Glomerular endothelial cell (primary cell): ENCODE measurements around the gene TTC9. TPM values are rescaled to one million over a fixed set of nuclear protein-coding genes. Genes with fewer than 3 reads are reported as not detected.

Experiments used
- DNase-seq: peaks from one replicate; pipeline ENCODE4 v3.0.0-alpha.2; 2011; ENCODE audit warnings: low read depth, low spot score; ENCODE audit errors: extremely low read depth
- total RNA-seq: library from RNA; depleted of rRNA; stranded (reverse); fragments of >200 nt; gene quantifications from 2 replicates; pipeline ENCODE4 v1.2.3, GENCODE V29; 2015

Gene TTC9
- 0.76 and 4.3 TPM in 2 replicates for total RNA-seq

DNA sequence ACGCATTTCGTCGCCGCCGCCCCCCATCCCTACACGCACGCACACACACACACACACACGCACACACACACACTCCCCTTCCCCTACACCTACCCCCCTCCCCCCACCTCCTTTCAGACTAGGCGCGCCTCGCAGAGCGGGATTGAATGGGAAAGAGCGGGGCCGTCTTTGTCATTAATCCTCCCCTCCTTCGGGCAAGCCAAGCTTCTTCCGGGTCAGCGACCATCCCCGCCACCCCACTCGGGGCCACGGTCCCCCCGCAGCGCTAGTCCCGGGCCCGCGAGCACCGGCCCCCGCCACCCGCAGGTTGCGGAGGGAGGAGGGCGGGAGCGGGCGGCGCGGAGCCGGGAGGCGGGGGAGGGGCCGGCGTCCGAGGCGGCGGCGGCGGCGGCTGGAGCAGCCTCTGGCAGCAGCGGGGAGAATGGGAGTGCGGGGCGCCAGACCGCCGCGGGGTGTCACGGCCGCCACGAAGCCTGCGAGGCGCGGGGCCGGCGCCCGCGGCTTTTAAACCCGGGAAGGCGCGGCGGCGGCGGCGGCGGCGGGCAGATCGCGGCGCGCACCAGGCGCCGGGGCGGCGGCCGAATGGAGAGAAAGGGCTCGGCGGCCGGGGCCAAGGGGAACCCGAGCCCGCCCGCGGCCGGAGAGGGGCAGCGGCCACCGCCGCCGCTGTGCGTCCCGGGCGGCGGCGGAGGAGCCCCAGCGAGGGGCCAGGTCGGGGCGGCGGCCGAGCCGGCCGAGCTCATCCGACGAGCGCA is at the start of gene TTC9:
Gene TTC9 (plus strand): TSS at position 369 of the 755 bp plus-strand sequence. CDS start 214 bp downstream, at position 583.
- DNase-seq: no peak

DNA sequence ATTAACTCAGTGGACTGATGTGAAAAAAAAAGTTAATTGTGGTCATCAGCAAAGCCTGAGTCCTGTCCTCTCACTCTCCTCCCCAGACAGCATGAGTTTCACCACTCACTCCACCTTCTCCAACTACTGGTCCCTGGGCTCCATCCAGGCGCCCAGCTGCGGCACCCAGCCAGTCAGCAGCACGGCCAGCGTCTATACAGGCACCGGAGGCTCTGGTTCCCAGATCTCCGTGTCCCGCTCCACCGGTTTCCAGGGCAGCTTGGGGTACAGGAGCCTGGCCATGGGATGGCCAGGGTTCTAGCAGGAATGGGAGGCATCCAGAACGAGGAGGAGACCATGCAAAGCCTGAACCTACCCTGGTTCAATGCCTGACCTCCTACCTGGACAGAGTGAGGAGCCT is 47.3 kb upstream of the TTC9 start:
- no peak for DNase-seq

GRCh38 chr14:70595443-70596185 is 46.1 kb upstream of the TTC9 start:
- DNase-seq: no peak

GRCh38 chr14:70597731-70598130 is 44.0 kb upstream of the TTC9 start:
- DNase-seq: no peak

DNA sequence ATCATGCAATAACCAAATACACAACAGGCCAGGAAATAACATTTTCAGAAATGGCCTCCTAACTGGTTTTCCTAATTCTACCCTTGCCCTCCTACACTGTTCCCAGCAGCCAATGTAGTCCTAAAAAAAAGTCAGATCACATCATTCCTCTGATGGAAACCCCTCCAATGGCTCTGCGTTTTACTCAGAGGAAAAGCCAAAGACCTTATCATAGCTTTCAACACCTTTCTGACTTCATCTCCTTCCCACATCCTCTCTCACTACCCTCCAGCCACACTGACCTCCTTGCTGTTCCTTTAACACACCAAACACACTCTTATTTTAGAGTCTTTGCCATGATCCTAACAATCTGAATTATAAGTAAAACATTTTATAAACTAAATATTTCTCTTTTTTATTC is 42.4 kb upstream of the TTC9 start:
- no peak for DNase-seq

GRCh38 chr14:70600382-70601157 is 41.1 kb upstream of the TTC9 start, which contains the start of gene MED6:
MED6 (minus strand) TSS chr14:70600655; CDS start chr14:70600637, 18 bp downstream.
- peak; percentile 45 for DNase-seq

DNA sequence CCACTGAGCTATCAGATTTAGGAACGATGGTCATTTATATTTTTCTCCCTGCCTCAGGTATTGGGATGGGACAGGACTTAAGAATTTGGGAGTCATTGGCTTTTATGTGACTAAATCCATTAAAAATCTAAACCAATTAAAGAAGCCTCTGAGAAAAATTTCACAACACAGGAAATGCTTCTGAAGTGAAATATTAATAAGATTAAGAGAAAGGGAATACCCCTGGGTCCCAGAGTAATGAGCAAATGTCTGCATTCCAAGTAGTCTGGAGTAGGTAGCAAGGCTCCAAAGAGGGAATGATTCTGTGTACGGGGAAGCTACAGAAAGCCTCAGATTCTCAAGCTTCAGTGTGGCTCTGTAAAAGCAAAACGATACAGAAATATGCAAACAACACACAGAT is 40.6 kb upstream of the TTC9 start:
- DNase-seq: no peak

GRCh38 chr14:70602254-70602653 is 39.5 kb upstream of the TTC9 start:
- no peak for DNase-seq

DNA sequence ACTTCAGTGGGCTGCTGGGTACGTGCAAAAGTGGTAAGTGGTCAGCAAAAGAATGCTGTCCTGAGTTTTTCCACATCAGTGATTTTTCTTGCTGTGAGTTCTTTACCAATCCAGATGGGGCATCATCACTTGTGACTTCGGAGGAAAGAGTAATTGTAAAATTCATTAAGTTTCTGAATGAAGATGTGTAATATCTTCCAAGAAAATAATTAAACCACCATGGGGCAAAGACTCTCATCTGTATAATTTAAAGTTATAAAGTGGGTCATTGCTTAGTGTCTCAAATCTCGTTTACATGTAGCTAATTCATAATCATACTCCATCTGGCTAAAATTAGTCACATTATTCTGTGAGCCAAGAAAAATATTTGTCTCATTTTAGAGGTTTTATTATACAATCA is 30.5 kb upstream of the TTC9 start:
- no peak for DNase-seq

- no peak for DNase-seq
These were observed 25.1 kb upstream of the TTC9 start for GRCh38 chr14:70616646-70617045.

DNA sequence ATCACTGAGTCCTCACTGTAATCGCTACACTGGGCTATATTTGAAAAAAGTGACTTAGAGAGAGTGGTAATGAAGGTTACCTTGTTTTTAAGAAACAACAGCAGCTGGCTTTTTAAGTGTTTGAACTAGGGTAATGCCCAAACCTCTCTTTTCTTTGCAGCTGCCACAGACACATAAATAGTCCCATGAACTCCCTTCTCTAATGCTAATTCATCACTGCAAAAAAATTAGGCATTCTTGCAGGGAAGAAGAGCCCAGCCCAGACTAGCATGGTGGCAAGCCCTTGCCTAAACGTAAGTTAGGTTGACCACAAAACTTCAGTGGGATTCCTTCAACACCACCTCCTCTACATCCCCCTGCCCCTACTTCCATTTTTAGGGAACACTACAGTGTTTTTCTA is 23.4 kb upstream of the TTC9 start:
- DNase-seq: no peak

DNA sequence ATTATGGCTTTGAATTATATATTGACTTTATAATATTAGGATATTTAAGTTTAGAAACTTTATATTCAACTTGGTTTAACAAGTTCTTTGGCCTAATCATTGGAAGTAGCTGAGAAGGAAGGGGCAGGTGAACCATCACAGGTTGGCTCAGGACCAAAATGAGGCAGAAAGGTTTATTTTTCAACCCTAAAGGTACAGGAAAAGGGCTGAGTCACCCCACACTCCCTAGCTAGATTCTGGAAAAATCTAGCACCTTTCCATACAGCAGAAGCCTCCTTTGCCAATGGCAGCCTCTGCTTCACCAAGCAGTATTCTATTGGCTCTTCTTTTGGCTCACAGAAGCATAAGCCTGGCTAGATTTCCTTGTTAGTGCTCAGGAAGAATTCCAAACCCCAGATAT is 22.0 kb upstream of the TTC9 start:
- DNase-seq: no peak

GRCh38 chr14:70622111-70622712 is 19.5 kb upstream of the TTC9 start:
- DNase-seq: no peak

DNA sequence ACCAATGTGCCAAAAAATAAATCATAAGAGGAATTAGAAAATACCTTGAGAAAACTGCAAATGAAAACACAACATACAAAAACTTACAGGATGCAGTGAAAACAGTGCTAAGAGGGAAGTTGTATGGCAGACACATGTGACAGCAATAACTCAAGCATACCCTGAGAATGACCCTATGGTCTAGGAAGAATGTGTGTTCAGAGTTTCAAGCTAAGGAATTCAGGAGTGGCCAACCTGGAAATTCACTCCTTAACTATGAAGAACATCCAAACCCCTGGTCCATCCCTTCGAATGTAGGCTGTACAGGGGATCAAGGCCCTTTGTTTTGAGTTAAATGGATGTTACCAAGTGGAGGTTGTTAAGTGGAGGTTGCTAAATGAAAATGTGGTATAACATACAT is 16.7 kb upstream of the TTC9 start:
- DNase-seq: no peak

GRCh38 chr14:70631948-70632347 is 9.8 kb upstream of the TTC9 start:
- DNase-seq: no peak

DNA sequence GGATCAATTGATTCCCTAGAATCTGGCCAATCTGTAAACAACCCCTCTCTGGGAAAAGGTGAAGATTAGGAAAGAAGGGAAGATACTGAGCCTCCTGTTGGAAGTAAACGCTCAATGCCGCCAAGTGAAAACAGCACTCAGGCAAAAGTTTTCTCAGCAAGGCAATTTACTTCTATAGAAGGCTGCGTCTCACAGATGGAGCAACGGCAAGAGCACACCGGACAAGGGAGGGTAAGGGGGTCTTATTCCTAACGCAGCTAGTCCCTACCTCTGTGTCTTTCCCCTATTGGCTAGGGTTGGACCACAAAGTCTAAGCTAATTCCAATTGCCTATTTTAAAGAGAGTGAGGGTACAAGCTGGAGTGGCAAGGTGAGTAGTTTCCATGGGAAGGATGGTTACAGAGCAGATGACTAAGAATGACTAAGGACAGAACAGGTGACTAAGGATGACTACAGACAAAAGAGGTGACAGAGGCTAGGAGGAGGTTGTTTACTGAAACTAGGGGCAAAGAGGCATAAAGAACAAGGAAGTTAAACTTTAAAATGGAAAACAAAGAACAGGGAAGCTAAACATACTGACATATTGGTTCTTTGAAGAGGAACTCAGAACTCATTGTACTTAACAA is 5.6 kb upstream of the TTC9 start:
- no peak for DNase-seq

- no peak for DNase-seq
These were observed 3.3 kb upstream of the TTC9 start for GRCh38 chr14:70638416-70638815.

DNA sequence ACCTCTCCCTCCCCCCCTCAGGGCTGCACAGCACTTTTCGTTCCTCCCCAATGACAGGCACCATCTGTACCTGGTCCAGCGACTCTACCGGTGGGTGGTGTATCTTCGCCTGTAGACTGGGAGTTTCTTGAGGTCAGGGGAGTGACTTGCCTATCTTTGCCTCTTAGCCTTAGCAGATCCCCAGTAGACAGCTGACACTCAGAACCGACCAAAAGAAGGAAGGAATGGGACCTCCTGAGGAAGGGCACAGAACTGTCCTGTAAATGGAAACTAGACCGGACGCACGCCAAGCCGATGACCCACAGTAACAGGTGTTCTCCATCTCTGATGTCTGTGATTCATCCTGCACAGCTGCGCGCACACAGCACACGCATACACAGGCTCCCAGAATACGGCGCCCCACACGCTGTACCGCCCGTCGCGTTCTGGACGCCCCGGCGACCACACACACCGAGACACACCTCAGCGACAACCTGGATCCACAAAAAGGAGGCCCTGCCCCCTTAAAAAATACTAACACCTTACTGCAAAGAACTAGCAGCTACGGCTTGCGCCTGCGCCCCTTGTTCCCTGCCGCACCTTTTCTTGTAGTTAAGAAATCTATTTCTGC is 673 bp upstream of the TTC9 start:
- no peak for DNase-seq

- DNase-seq: no peak
These were observed 853 bp downstream of the TTC9 start for GRCh38 chr14:70642303-70643235.
